ENCODE measurements around the gene DSP.

The DSP gene

DNA sequence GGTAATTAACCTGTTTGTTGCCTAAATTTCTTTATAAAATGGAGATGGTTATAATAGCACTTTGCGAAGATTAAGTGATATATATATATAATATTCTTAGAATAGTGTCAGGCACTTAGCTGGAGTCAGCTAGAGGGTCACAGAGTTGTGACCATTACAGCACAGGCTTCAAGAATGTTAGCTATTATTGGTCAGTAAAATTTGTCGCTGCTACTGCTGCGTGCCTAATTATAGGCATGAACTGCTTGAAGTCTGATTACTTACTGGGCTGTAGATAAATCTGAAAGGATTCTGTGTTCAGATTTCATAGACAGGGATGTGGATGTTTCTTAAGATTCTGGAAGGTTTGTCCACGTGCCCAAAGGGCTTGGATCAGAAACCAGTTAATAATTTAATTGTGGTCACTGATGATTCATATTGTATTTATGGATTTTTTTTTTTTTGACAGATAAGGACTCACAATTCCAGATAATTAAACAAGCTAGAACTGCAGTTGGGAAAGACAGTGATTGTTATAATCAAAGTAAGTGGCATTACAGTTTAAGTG is 53.2 kb downstream of the DSP start:
- DNase-seq = no peak

GRCh38 chr6:7604003-7604402 is 62.5 kb downstream of the DSP start:
- no peak for DNase-seq

DNA sequence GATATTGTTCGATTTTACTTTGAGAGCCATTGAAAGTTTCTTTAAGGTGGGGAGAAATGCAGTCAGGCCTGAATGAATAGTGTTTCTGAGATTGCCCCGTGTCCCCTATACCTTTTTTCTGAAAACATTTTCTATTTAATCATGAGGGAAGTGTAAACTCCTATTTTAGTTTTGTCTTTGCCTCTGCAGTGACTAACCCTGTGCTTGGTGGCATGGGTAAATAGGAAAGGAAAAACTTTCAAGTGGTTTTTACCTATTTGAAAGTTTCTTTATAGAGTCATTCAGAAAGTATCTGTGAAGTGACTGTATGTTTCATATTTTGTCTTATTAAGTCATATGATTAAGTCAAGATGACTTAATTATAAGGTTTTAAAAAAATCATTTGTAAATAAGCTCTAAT is 63.0 kb downstream of the DSP start:
- no peak for DNase-seq

DNA sequence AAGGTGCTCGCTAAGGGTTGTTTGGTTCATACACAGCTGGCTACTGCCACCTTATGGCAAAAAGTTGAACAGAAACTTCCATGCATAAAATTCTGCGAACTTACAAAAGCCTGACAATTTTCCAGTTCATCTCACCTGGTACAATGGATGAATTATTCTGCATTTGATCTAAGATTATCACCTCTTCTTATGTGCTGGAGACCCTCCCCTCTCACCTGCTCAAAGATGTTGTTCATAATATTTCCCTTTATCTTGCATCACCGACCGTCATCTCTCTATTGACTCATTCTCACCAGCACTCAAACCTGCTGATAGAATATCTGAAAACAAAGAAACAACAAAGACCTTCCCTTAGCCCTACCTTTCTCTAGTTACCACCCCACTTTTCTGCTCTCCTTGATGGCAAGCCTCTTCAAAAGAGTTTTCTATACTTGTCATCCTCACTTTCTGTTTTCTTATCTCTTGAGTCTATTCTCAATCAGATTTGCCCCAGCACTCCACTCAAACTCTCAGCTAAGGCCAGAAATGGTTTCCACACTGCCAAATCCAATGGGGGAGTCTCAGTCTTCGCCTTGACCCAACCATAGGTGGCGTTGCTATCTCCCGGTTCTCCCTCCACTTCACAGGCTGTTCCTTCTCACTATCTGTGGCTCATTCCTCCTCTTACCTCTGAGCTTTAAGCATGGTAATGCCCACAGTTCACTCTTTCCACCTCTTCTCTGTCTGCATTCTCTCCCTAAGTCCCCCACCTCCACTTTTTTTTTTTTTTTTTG is 74.3 kb downstream of the DSP start:
- DNase-seq = no peak

DNA sequence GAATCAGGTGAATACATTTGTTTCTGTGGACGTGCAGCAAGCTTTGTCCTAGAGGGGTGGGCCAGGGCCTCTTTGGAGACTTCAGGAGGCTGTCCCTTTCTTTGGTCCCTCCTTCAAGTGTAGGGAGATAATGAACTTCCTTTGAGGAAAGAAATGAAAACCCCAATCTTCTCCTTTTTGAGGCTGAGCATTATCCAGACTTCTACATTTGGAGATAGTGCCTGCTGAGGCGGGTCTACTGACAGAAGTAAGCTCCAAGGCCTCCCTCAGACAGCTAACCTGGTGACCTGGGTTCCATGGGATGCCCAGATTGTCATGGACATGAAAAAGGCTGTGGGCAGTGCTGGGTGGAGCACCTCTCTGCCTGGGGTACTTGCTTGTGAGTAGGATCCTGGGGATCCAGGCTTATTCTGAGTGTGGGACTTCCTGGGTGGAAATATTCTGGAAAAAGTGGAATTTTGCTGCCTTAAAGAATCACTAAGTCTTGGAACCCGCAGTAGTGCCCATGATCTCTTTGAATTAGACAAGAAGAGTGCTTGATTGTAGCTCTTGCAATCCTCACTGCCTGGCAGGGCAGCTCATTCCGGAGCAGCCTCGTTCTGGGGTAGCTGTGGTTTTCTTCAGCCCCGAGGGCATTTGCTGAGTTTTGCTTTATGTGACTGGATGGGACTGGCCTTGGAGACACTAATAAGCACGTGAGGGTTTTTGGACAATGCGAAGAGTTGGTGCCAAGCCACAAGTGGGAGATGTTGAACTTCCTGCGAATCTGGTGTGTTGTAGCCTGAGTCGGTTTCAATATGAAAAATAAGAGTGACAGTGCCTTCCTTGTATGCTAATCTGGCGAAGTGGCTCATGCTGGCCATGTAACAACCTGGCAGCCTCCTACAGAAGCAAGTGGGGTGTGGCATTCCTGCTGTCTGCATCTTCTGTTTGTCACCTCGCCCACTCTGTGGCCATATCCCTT is 76.6 kb downstream of the DSP start:
- DNase-seq = no peak

DNA sequence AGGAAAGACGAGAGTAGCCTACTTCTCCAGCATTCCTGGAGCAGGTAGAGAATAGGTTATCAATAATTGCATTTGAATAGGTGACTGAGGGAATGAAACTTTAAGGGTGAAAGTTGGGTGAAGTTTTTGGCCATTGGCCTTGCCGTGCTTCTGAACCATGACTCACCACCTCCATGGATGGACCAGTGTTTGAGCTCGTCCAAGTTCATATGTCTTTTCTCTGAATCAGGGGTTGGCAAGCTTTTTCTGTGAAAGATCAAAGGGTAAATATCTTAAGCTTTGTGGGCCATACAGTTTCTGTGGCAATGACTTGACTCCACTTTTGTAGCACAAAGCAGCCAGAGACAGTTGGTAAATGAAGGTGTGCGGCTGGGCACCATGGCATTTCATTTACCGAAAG is 80.3 kb downstream of the DSP start:
- no peak for DNase-seq

- no peak for DNase-seq
Measured at GRCh38 chr6:7624796-7625710, 83.6 kb downstream of the DSP start.

- no peak for DNase-seq
Measured at GRCh38 chr6:7628479-7628878, 87.0 kb downstream of the DSP start.

DNA sequence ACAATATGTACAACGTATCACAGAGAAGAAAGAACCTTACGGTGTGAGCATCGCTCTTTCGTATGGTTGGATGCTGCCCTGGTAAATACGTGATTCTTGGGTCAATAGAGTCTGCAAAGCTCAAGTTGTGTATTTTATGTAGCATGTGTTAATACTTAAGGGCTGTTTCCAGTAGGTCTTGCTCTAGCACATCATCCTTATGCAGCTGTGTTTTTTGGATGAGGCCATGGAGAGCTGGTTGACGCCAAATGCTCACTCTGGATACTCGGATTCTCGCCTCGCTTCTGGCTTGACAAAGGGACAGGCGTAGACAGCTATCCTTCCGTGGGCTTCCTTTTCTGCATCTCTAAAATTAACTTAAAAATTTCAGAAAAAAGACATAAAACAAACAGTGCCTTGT is 87.4 kb downstream of the DSP start:
- DNase-seq = no peak

GRCh38 chr6:7629321-7629720 is 87.8 kb downstream of the DSP start:
- no peak for DNase-seq

DNA sequence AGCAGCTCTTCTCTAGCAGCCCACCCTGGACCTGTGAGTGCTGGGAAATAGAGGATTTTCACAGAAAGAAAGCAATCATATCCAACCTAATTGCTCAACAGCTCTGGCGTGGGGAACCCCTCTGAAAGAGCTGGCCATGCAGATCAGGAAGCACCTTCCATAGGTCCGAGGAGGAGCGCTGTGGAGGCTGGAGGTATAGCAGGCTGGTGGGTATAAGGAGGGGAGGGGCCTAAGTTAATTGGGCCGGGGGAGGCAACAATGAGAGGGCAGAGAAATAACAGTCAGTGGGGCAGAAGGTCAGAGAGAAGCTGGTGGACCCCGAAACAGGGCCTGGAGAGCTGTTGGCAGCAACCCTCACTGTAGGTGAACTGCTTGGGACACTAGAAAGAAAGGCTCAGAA is 89.3 kb downstream of the DSP start:
- DNase-seq = no peak

DNA sequence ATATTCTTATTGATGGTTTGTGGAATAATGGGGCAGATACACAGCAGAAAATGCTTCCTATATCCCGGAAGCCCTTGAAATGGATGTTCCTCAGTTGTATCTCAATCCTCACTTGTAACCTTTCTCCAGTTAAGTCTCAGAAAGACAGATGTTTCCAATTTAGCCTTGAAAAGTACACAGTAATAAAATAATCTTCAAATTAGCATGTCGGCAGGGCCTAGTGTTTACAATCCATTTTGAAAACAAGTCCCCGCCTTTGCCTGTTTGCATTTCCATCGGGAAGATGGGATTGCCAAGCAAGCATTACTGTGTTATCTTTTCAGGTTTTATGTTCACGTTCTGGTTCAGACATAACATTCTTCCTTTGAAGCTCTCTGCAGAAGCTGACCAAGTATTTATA is 90.0 kb downstream of the DSP start:
- DNase-seq = no peak

- no peak for DNase-seq
Measured at GRCh38 chr6:7632501-7633290, 91.2 kb downstream of the DSP start.

DNA sequence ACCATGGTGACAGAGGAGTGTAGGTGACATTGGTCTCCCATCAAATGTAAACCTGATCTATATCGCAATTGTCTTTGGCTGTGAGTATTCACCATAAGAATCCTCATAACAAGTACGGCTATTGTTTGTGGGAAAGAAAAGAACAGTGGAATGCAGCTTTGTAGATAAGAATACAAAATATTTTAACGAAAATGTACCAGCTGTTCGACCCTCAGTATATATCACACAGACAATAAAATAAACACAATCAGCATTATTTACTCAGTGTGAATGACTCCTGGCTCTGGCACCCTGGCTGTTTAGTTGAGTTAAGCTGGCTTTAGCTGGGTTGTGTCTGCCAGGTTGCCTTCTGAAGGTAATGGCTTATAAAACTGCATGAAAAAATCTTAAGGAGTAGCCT is 91.9 kb downstream of the DSP start:
- DNase-seq = no peak

- no peak for DNase-seq
Measured at GRCh38 chr6:7636151-7636550, 94.7 kb downstream of the DSP start.

All from 8988T (cell line).